Measurements from ENCODE around the gene NEK9. TPM values are rescaled to one million over a fixed set of nuclear protein-coding genes. Genes with fewer than 3 reads are reported as not detected.

NEK9 gene
- total and polyA plus RNA-seq, 9 of the 15 experiments (the other 6 are each of a cell fraction or from before 2014, with no cell fraction given): 2.8 to 39.6 (median 19.8) TPM

DNA sequence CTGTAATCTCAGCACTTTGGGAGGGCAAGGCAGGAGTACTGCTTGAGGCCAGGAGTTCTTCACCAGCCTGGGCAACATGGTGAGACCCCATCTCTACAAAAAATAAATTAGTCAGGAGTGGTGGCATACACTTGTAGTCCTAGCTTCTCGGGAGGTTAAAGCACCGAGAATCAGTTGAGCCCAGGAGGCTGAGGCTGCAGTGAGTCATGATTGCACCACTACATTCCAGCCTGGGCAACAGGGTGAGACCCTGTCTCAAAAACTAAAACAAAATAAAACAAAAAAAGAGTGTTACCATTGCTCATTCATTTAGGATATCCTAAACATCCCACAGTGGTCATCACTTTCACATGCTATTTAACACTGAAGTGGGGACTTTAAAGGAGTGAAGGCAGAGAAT is 7.8 kb downstream of the NEK9 start:
- peaks cover 0 to 5% of the 10 kb centered on the region in 2 experiments; a peak in 2 of 5 replicates for H3K4me1 ChIP-seq (replicated peaks in 1 of 2; ENCODE audit: control insufficient read depth in 2 of 2, insufficient read depth in 2 of 2, low read length in 2 of 2)
- no peak for TF ChIP-seq SRSF7 (optimal IDR thresholded peaks at IDR 0.05; ENCODE audit: low read depth, low read length)
- no peak for TF ChIP-seq TAF15 (IDR thresholded peaks at IDR 0.05; ENCODE audit: low read depth, low read length)
- no peak for TF ChIP-seq ELF2 (CRISPR knock-in tag; IDR thresholded peaks at IDR 0.05)
- H4K20me1 ChIP-seq (replicated peaks; ENCODE audit: control insufficient read depth, insufficient read depth, low read length): no peaks in the 10 kb centered on the region
- no TSS peak for BruUV-seq (replicated peaks)
- H3K27ac ChIP-seq (ENCODE audit: extremely low read depth, low read depth, low read length): no peak overlapping the region
- H3K9ac ChIP-seq (ENCODE audit: insufficient read depth in 1 of 2, low read depth in 2 of 2, low read length in 2 of 2): no peak overlapping the region
- no peak overlapping the region for H2AFZ ChIP-seq (ENCODE audit: low read depth, low read length)
- H3K4me2 ChIP-seq (ENCODE audit: insufficient read depth, low read length): no peak overlapping the region
- no peak for DNase-seq (ENCODE audit: extremely low read depth in 1 of 4, low spot score in 3 of 4)
- no peaks in the 10 kb centered on the region for H3K9me3 ChIP-seq (replicated peaks; ENCODE audit: control insufficient read depth, insufficient read depth, low read depth, low read length)
- ChIA-PET POLR2A (no interaction called here), CTCF (ENCODE audit: low intra/inter-chr PET ratio) (no interaction called here)
- no peaks in the 10 kb centered on the region for H3K79me2 ChIP-seq (ENCODE audit: control insufficient read depth, insufficient read depth, low read length)
- intact Hi-C loops (cut with micrococcal nuclease) (no loop called here), in situ Hi-C loops (cut with MboI) (no loop called here)
- no peak overlapping the region for H3K4me3 ChIP-seq
- ATAC-seq: no peak
- peaks cover 27% of the 10 kb centered on the region; the same call in 2 of the 3 replicates for H3K36me3 ChIP-seq (ENCODE audit: control insufficient read depth, insufficient read depth, low read length)
- no peaks in the 10 kb centered on the region for H3K9me1 ChIP-seq (ENCODE audit: control insufficient read depth, insufficient read depth, low read length)
- FAIRE-seq: no peak
- WGBS (ENCODE audit: insufficient coverage, low coverage, missing lambda C conversion rate): 96% methylated on average over 2 of the region's 2 CpGs
- no peaks in the 10 kb centered on the region for H3K27me3 ChIP-seq (ENCODE audit: control insufficient read depth in 2 of 2, insufficient read depth in 2 of 2, low read length in 2 of 2)

DNA sequence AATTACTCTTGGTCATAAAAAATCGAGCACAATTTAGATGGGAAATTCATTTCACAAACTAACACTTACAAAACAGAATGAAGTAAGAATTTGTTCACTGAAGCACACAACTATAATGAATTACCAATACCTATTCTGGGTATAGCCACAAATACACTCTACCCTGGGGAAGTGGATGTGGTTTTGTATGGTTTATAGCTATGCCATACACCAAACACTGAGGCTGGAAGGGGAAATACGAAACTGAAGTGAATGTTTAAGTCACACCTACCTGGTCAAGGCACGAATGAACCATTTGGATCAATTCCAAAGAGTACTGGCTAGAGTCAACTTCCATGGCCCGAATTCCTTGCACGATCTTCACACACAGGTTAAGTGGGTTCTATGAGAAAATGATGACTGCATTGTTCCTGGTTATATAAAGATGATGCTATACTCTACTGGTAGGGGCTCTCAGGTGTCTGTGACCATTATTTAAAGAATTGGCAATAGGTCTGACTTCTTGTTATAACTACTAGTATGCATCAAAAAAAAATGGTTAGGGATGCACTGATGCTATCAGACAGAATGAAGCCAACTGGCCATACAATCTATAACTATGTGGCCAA is 12.8 kb downstream of the NEK9 start:
- Histone ChIP-seq H3K36me3 (ENCODE audit: control insufficient read depth, insufficient read depth, low read length) (peaks cover 52% of the 10 kb centered on the region), H3K9me1 (ENCODE audit: control insufficient read depth, insufficient read depth, low read length) (no peaks in the 10 kb centered on the region), H3K9ac (ENCODE audit: insufficient read depth in 1 of 2, low read depth in 2 of 2, low read length in 2 of 2) (no peak overlapping the region), H4K20me1 (replicated peaks; ENCODE audit: control insufficient read depth, insufficient read depth, low read length) (no peaks in the 10 kb centered on the region), H3K79me2 (ENCODE audit: control insufficient read depth, insufficient read depth, low read length) (no peaks in the 10 kb centered on the region), H3K9me3 (replicated peaks; ENCODE audit: control insufficient read depth, insufficient read depth, low read depth, low read length) (no peaks in the 10 kb centered on the region), H3K4me2 (ENCODE audit: insufficient read depth, low read length) (no peak overlapping the region), H3K4me3 (no peak overlapping the region), H2AFZ (ENCODE audit: low read depth, low read length) (no peak overlapping the region), H3K27ac (ENCODE audit: extremely low read depth, low read depth, low read length) (no peak overlapping the region), H3K4me1 (replicated peaks in 1 of 2; ENCODE audit: control insufficient read depth in 2 of 2, insufficient read depth in 2 of 2, low read length in 2 of 2) (no peaks in the 10 kb centered on the region), H3K27me3 (ENCODE audit: control insufficient read depth in 2 of 2, insufficient read depth in 2 of 2, low read length in 2 of 2) (no peaks in the 10 kb centered on the region)
- in situ Hi-C loops (cut with MboI) (no loop called here), intact Hi-C loops (cut with micrococcal nuclease) (no loop called here)
- FAIRE-seq: no peak
- TF ChIP-seq, protein P1, sequence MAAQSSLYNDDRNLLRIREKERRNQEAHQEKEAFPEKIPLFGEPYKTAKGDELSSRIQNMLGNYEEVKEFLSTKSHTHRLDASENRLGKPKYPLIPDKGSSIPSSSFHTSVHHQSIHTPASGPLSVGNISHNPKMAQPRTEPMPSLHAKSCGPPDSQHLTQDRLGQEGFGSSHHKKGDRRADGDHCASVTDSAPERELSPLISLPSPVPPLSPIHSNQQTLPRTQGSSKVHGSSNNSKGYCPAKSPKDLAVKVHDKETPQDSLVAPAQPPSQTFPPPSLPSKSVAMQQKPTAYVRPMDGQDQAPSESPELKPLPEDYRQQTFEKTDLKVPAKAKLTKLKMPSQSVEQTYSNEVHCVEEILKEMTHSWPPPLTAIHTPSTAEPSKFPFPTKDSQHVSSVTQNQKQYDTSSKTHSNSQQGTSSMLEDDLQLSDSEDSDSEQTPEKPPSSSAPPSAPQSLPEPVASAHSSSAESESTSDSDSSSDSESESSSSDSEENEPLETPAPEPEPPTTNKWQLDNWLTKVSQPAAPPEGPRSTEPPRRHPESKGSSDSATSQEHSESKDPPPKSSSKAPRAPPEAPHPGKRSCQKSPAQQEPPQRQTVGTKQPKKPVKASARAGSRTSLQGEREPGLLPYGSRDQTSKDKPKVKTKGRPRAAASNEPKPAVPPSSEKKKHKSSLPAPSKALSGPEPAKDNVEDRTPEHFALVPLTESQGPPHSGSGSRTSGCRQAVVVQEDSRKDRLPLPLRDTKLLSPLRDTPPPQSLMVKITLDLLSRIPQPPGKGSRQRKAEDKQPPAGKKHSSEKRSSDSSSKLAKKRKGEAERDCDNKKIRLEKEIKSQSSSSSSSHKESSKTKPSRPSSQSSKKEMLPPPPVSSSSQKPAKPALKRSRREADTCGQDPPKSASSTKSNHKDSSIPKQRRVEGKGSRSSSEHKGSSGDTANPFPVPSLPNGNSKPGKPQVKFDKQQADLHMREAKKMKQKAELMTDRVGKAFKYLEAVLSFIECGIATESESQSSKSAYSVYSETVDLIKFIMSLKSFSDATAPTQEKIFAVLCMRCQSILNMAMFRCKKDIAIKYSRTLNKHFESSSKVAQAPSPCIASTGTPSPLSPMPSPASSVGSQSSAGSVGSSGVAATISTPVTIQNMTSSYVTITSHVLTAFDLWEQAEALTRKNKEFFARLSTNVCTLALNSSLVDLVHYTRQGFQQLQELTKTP (IDR thresholded peaks at IDR 0.05; ENCODE audit: low read depth in 1 of 2, partially characterized antibody in 2 of 2): no peak
- TF ChIP-seq MEIS2 (IDR thresholded peaks at IDR 0.05; ENCODE audit: partially characterized antibody): no peak
- no peak for TF ChIP-seq HIVEP1 (CRISPR knock-in tag; IDR thresholded peaks at IDR 0.05)
- TF ChIP-seq PHF8 (IDR thresholded peaks at IDR 0.05; ENCODE audit: borderline replicate concordance, low read length): no peak
- no peak for TF ChIP-seq FOSL1 (tag; conservative IDR thresholded peaks at IDR 0.05)
- DNase-seq (ENCODE audit: extremely low read depth in 1 of 4, low spot score in 3 of 4): no peak
- ATAC-seq: no peak
- no TSS peak for BruUV-seq (replicated peaks)
- POLR2A ChIA-PET: no interaction called here
- WGBS (ENCODE audit: insufficient coverage, low coverage, missing lambda C conversion rate): 81% methylated on average over 5 of the region's 5 CpGs
- CTCF ChIA-PET (ENCODE audit: low intra/inter-chr PET ratio): no interaction called here
